MM.1S (cell line): ENCODE measurements around the gene RASGRP1.

Source experiments
- DNase-seq: peaks from one replicate; pipeline ENCODE4 v3.0.0-alpha.2; 2015
- H2AFZ ChIP-seq: fragments of 300-600 bp; sonication (generic); 2 replicates; pipeline ENCODE4 v1.6.0; 2016; ENCODE audit warnings: antibody characterized with exemption, low read length
- H3F3A ChIP-seq: fragments of 300-600 bp; sonication (generic); 2 replicates; pipeline ENCODE4 v1.6.1; 2016; ENCODE audit warnings: mild to moderate bottlenecking, antibody characterized with exemption, low read length, moderate library complexity, mixed read lengths; ENCODE audit not compliant: insufficient read depth
- H3K27ac ChIP-seq: fragments of 300-600 bp; sonication (generic); 2 replicates; pipeline ENCODE4 v1.5.1; 2016; ENCODE audit warnings: mild to moderate bottlenecking, low read length
- H3K27me3 ChIP-seq: fragments of 300-600 bp; sonication (generic); replicated peaks from 2 replicates; pipeline ENCODE4 v1.6.0; 2016; ENCODE audit warnings: low read length; ENCODE audit not compliant: insufficient read depth
- H3K36me3 ChIP-seq: fragments of 300-600 bp; sonication (generic); replicated peaks from 2 replicates; pipeline ENCODE4 v1.6.1; 2016; ENCODE audit warnings: mild to moderate bottlenecking, low read length, mixed read lengths; ENCODE audit not compliant: insufficient read depth
- H3K4me1 ChIP-seq: fragments of 300-600 bp; sonication (generic); 2 replicates; pipeline ENCODE4 v1.6.1; 2016; ENCODE audit warnings: low read length, mixed read lengths
- H3K4me2 ChIP-seq: fragments of 300-600 bp; sonication (generic); 2 replicates; pipeline ENCODE4 v1.6.0; 2016; ENCODE audit warnings: low read depth, low read length
- H3K4me3 ChIP-seq: fragments of 300-600 bp; sonication (generic); 2 replicates; pipeline ENCODE4 v1.5.1; 2016; ENCODE audit warnings: low read length, mixed read lengths
- H3K79me2 ChIP-seq: fragments of 300-600 bp; sonication (generic); 2 replicates; pipeline ENCODE4 v1.6.1; 2016; ENCODE audit warnings: mixed run types, low read length, mixed read lengths
- H3K9ac ChIP-seq: fragments of 300-600 bp; sonication (generic); 2 replicates; pipeline ENCODE4 v1.6.1; 2016; ENCODE audit warnings: low read length, mixed read lengths
- H3K9me2 ChIP-seq: fragments of 300-600 bp; sonication (generic); replicated peaks from 2 replicates; pipeline ENCODE4 v1.6.1; 2016; ENCODE audit warnings: mild to moderate bottlenecking, low read length, mixed read lengths; ENCODE audit not compliant: insufficient read depth
- H3K9me3 ChIP-seq: fragments of 300-600 bp; sonication (generic); replicated peaks from 2 replicates; pipeline ENCODE4 v1.6.1; 2016; ENCODE audit warnings: mild to moderate bottlenecking, low read length, mixed read lengths; ENCODE audit not compliant: insufficient read depth
- H4K20me1 ChIP-seq: fragments of 300-600 bp; sonication (generic); 2 replicates; pipeline ENCODE4 v1.6.1; 2016; ENCODE audit warnings: mild to moderate bottlenecking, low read length, moderate library complexity, mixed read lengths; ENCODE audit not compliant: insufficient read depth
- EZH2 ChIP-seq: fragments of 300-600 bp; sonication (generic); optimal IDR thresholded peaks from 2 replicates; pipeline ENCODE3; 2017; ENCODE audit warnings: low read depth, mild to moderate bottlenecking, antibody characterized with exemption, low read length, mixed read lengths
- EZH2phosphoT487 ChIP-seq: fragments of 300-600 bp; sonication (generic); IDR thresholded peaks from 2 replicates; pipeline ENCODE4 v1.6.1; 2018; ENCODE audit warnings: antibody characterized with exemption, low read length
- TF ChIP-seq, protein P1 (sequence below): fragments of 300-600 bp; sonication (generic); IDR thresholded peaks from 2 replicates; pipeline ENCODE4 v1.5.1; 2016; ENCODE audit warnings: antibody characterized with exemption, low read length, mixed read lengths

RASGRP1 gene

DNA sequence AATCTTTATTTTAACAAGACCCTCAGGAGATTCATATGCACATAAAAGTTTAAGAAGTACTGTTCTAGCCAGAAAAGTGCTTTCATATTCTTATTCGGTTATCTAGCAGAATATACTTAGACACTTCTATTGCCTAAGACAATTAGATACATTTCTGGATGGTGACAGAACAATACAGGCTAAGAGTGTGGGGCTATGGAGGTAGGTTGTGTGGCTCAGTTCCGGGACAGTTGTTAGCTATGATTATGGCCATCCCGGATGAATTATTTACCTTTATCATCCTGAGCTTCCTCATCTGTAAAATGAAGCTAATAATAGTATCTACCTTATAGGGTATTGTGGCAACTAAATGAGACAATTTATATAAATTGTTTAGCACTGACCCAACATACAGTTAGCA lies 104.1 kb downstream of the RASGRP1 start:
- H3F3A ChIP-seq, result peaks cover 3% of the 10 kb centered on the region
- no peaks in the 10 kb centered on the region for H3K9me3 ChIP-seq
- H3K27ac ChIP-seq, result no peak overlapping the region
- H3K4me1 ChIP-seq, result peaks cover 6% of the 10 kb centered on the region
- H3K9ac ChIP-seq, result no peak overlapping the region
- no peak overlapping the region for H3K4me2 ChIP-seq
- no peaks in the 10 kb centered on the region for H3K27me3 ChIP-seq
- TF ChIP-seq EZH2phosphoT487, result no peak
- TF ChIP-seq, protein P1, sequence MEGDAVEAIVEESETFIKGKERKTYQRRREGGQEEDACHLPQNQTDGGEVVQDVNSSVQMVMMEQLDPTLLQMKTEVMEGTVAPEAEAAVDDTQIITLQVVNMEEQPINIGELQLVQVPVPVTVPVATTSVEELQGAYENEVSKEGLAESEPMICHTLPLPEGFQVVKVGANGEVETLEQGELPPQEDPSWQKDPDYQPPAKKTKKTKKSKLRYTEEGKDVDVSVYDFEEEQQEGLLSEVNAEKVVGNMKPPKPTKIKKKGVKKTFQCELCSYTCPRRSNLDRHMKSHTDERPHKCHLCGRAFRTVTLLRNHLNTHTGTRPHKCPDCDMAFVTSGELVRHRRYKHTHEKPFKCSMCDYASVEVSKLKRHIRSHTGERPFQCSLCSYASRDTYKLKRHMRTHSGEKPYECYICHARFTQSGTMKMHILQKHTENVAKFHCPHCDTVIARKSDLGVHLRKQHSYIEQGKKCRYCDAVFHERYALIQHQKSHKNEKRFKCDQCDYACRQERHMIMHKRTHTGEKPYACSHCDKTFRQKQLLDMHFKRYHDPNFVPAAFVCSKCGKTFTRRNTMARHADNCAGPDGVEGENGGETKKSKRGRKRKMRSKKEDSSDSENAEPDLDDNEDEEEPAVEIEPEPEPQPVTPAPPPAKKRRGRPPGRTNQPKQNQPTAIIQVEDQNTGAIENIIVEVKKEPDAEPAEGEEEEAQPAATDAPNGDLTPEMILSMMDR, result no peak
- TF ChIP-seq EZH2, result no peak
- H3K9me2 ChIP-seq, result no peaks in the 10 kb centered on the region
- 0 out of 2 replicates have a peak, but pooled peaks cover 2% of the 10 kb centered on the region for H4K20me1 ChIP-seq
- H3K36me3 ChIP-seq, result no peaks in the 10 kb centered on the region
- peaks cover 94% of the 10 kb centered on the region for H3K79me2 ChIP-seq
- DNase-seq, result no peak
- H3K4me3 ChIP-seq, result no peak overlapping the region
- no peak overlapping the region for H2AFZ ChIP-seq

DNA sequence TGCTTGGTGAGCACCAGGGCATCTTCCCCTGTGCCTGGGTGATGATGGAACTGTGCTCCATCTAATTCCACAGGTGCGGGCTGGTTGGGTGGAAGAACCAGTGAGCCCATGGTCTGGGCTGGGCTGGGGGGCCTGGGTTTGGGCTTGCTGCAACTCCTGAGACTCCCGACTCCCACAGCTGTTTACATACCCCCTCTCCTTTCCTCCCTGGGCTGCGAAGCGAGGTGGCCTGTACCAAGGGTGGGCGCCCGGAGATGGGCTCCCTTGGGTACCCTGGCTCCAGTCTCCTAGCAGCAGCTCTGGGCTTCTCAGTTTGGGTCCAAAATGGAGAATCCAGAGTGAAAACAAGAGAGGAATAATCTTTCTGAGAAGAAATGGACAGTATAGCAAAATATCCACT lies 105.1 kb downstream of the RASGRP1 start:
- Histone ChIP-seq H3K36me3 (no peaks in the 10 kb centered on the region), H3K9me3 (no peaks in the 10 kb centered on the region), H2AFZ (no peak overlapping the region), H3K4me3 (no peak overlapping the region), H3K27me3 (no peaks in the 10 kb centered on the region), H3F3A (peaks cover 14% of the 10 kb centered on the region), H3K4me2 (no peak overlapping the region), H3K79me2 (peaks cover 94% of the 10 kb centered on the region), H3K27ac (no peak overlapping the region), H4K20me1 (0 out of 2 replicates have a peak, but pooled peaks cover 2% of the 10 kb centered on the region), H3K4me1 (peaks cover 6% of the 10 kb centered on the region), H3K9me2 (no peaks in the 10 kb centered on the region), H3K9ac (no peak overlapping the region)
- no peak for DNase-seq
- TF ChIP-seq EZH2phosphoT487 (no peak), EZH2 (no peak)
- TF ChIP-seq, protein P1, result no peak

DNA sequence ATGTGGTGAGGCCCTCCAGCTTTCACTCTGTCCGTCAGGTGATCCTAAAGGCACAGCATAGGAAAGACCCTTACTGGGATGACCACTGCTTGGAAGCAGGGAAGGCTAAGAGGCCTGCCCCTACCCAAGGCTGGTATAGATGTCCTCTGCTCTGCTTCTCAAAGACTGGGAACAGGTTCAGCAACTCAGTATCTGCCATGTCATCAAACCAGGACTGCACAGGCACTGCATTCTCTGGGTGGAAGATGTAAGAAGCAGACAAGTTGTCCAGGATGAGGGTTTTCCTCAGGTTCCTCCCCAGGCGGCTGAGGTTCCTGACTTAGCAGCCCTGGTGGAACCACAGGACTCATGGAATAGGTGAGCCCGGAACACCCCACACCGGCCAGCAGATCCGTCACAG lies 106.0 kb downstream of the RASGRP1 start:
- Histone ChIP-seq H3K27me3 (no peaks in the 10 kb centered on the region), H3K36me3 (no peaks in the 10 kb centered on the region), H3K79me2 (peaks cover 87% of the 10 kb centered on the region), H2AFZ (no peak overlapping the region), H3F3A (peaks cover 20% of the 10 kb centered on the region), H4K20me1 (0 out of 2 replicates have a peak, but pooled peaks cover 2% of the 10 kb centered on the region), H3K9me3 (no peaks in the 10 kb centered on the region), H3K4me3 (no peak overlapping the region), H3K4me2 (no peak overlapping the region), H3K9me2 (no peaks in the 10 kb centered on the region), H3K4me1 (peaks cover 6% of the 10 kb centered on the region), H3K9ac (no peak overlapping the region), H3K27ac (no peak overlapping the region)
- no peak for TF ChIP-seq EZH2
- TF ChIP-seq, protein P1, result no peak
- TF ChIP-seq EZH2phosphoT487, result no peak
- DNase-seq, result no peak
